ENCODE results near the gene CCDC6.

DNA sequence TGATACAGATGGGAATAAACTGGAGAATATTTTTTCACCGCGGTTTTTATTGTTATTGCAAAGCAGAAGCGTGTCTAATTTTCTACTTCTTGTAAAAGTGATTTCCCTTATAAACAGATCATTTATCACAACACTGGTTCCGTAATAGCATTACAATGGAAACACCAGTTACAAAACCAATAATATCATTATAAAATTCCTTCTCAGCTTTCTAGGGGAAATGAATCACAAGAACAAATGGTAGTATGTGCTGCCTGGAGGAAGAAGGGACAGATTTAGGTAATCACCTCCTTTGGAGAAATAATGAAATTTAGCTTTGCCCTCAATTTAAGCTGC lies 2.4 kb upstream of the CCDC6 start:
- no peak for TF ChIP-seq HDGF (IDR thresholded peaks at IDR 0.05; ENCODE audit: borderline replicate concordance)
- TF ChIP-seq FOXM1 (IDR thresholded peaks at IDR 0.05; ENCODE audit: borderline replicate concordance) = no peak
- TF ChIP-seq L3MBTL2 (conservative IDR thresholded peaks at IDR 0.05) = no peak
- TF ChIP-seq FOXK2 (IDR thresholded peaks at IDR 0.05) = no peak
- TF ChIP-seq BHLHE40 (IDR thresholded peaks at IDR 0.05; ENCODE audit: borderline replicate concordance) = no peak
- TF ChIP-seq ZNF384 (IDR thresholded peaks at IDR 0.05) = no peak

Data from HEK293T (cell line).